Endothelial cell of umbilical vein (primary cell): ENCODE results near the gene ATP8A2. TPM values are rescaled to one million over a fixed set of nuclear protein-coding genes. Genes with fewer than 3 reads are reported as not detected.

Experiments used
- BruUV-seq: library from RNA; stranded (reverse); fragments of 400-500 nt; replicated peaks from 2 replicates; lab custom pipeline; 2021; lab: Mats Ljungman, UMichigan
- CTCF ChIA-PET: fragments of 300-600, 350-600 bp; sonication (Branson Sonifier 250); formaldehyde crosslinking; loops from one replicate; lab custom pipeline; 2021; ENCODE audit warnings: antibody characterized with exemption, inconsistent platforms; lab: Charles Lee
- POLR2A ChIA-PET: fragments of 300-600, 350-600 bp; sonication (Branson Sonifier 250); formaldehyde crosslinking; loops from one replicate; lab custom pipeline; 2021; ENCODE audit warnings: antibody characterized with exemption, inconsistent platforms; lab: Charles Lee
- DNase-seq: peaks from one replicate; pipeline ENCODE4 v3.0.0-alpha.2; 2011; ENCODE audit warnings: low read depth, low spot score
- FAIRE-seq: peaks from 2 replicates; lab custom pipeline; 2011; peaks lifted over from hg19 to GRCh38; lab: Jason Lieb, UNC
- H2AFZ ChIP-seq: 2 replicates; pipeline ENCODE4 v1.6.0; 2012; ENCODE audit warnings: low read depth, low read length, control low read depth, inconsistent platforms
- H3K27ac ChIP-seq: 2 replicates; pipeline ENCODE4 v1.5.1; 2011; ENCODE audit warnings: low read depth, mild to moderate bottlenecking, control low read depth, low read length, moderate library complexity; ENCODE audit not compliant: insufficient read depth
- H3K27me3 ChIP-seq, 2 experiments: 2 replicates each; pipeline versions ENCODE4 v1.6.0 to v1.6.1; 2011; ENCODE audit warnings: low read length in 2 of 2, mixed read lengths in 1 of 2; ENCODE audit not compliant: control insufficient read depth in 2 of 2, insufficient read depth in 2 of 2
- H3K36me3 ChIP-seq, 2 experiments: 2 replicates in 1 of 2; 3 replicates in 1 of 2; pipeline ENCODE4 v1.5.1; 2011; ENCODE audit warnings: low read length in 2 of 2, mild to moderate bottlenecking in 1 of 2, moderate library complexity in 1 of 2; ENCODE audit not compliant: control insufficient read depth in 2 of 2, insufficient read depth in 2 of 2; ENCODE audit errors: extremely low read depth in 1 of 2
- H3K4me1 ChIP-seq: 3 replicates; pipeline ENCODE4 v1.5.1; 2011; ENCODE audit warnings: mild to moderate bottlenecking, low read length; ENCODE audit not compliant: control insufficient read depth, insufficient read depth; ENCODE audit errors: extremely low read depth
- H3K4me2 ChIP-seq: 2 replicates; pipeline ENCODE4 v1.6.1; 2011; ENCODE audit warnings: low read length, control low read depth, mixed read lengths; ENCODE audit not compliant: insufficient read depth
- H3K4me3 ChIP-seq, 3 experiments: fragments of 200-600 bp in 1 of 3; sonication (generic), shearing (Covaris generic) in 1 of 3; replicated peaks in 1 of 3; 2 replicates each; pipeline ENCODE4 v1.5.1; 2011 to 2016; ENCODE audit warnings: control low read depth in 3 of 3, low read length in 3 of 3, mild to moderate bottlenecking in 2 of 3, inconsistent platforms in 1 of 3, low read depth in 1 of 3, moderate library complexity in 1 of 3; ENCODE audit not compliant: insufficient read depth in 1 of 3
- H3K79me2 ChIP-seq: 2 replicates; pipeline ENCODE4 v1.6.0; 2012; ENCODE audit warnings: low read length, inconsistent platforms; ENCODE audit not compliant: control insufficient read depth, insufficient read depth
- H3K9ac ChIP-seq: replicated peaks from 2 replicates; pipeline ENCODE3; 2011; ENCODE audit warnings: low read length, control low read depth; ENCODE audit not compliant: insufficient read depth; ENCODE audit errors: extremely low read depth
- H3K9me1 ChIP-seq: replicated peaks from 3 replicates; pipeline ENCODE4 v1.6.0; 2011; ENCODE audit warnings: mild to moderate bottlenecking, low read length; ENCODE audit not compliant: control insufficient read depth, insufficient read depth; ENCODE audit errors: extremely low read depth
- H3K9me3 ChIP-seq: replicated peaks from 2 replicates; pipeline ENCODE4 v1.5.1; 2012; ENCODE audit warnings: low read length, inconsistent platforms; ENCODE audit not compliant: control insufficient read depth, insufficient read depth
- H4K20me1 ChIP-seq: replicated peaks from 2 replicates; pipeline ENCODE3; 2011; ENCODE audit warnings: mild to moderate bottlenecking, low read length; ENCODE audit not compliant: control insufficient read depth, insufficient read depth; ENCODE audit errors: extremely low read depth
- EZH2 ChIP-seq: IDR thresholded peaks from 2 replicates; pipeline ENCODE4 v1.6.1; 2012; ENCODE audit warnings: borderline replicate concordance, low read depth, mild to moderate bottlenecking, moderate library complexity, low read length, inconsistent platforms; ENCODE audit not compliant: severe bottlenecking
- FOS ChIP-seq: IDR thresholded peaks from 2 replicates; pipeline ENCODE4 v1.6.1; 2011; ENCODE audit warnings: mild to moderate bottlenecking, low read length, moderate library complexity, borderline replicate concordance; ENCODE audit not compliant: insufficient read depth
- GATA2 ChIP-seq: IDR thresholded peaks from 2 replicates; pipeline ENCODE4 v1.7.0; 2011; ENCODE audit warnings: low read depth, mild to moderate bottlenecking, moderate library complexity, mixed read lengths, low read length; ENCODE audit not compliant: insufficient read length, insufficient read depth
- JUN ChIP-seq: IDR thresholded peaks from 2 replicates; pipeline ENCODE4 v1.6.1; 2011; ENCODE audit warnings: borderline replicate concordance, low read depth; ENCODE audit not compliant: insufficient read length, insufficient read depth
- POLR2AphosphoS5 ChIP-seq: IDR thresholded peaks from 2 replicates; pipeline ENCODE4 v1.6.1; 2012; ENCODE audit warnings: low read depth, mild to moderate bottlenecking, control low read depth, low read length, moderate library complexity; ENCODE audit not compliant: insufficient read depth
- dilution Hi-C: fragments of 300-500 bp; cut with MboI; formaldehyde crosslinking; loops from one replicate; pipeline ENCODE4 v1.15.0; 2019; ENCODE audit warnings: low sequenced_read_pairs; ENCODE audit not compliant: extremely low pct_ligation_motif_present
- intact Hi-C: fragments of 100-400 bp; cut with micrococcal nuclease; formaldehyde crosslinking; loops from one replicate; pipeline ENCODE4 v1.10.0; 2022
- polyA plus RNA-seq, 4 experiments: library from polyadenylated mRNA; depleted of rRNA in 3 of 4; stranded (reverse) in 3 of 4; unstranded in 1 of 4; fragments of >200 nt; gene quantifications; 2 replicates each; pipeline versions ENCODE4 v1.2.1 to v1.2.3, GENCODE V29; 2011 to 2012; ENCODE audit warnings: missing spikeins in 1 of 4
- total RNA-seq: library from RNA; stranded (reverse); gene quantifications from 2 replicates; pipeline ENCODE4 v1.2.3, GENCODE V29; 2021
- TF ChIP-seq, protein P1 (sequence below): IDR thresholded peaks from 2 replicates; pipeline ENCODE4 v1.6.1; 2011; ENCODE audit not compliant: insufficient read depth, insufficient read length

Gene ATP8A2
- total and polyA plus RNA-seq, 2 donors (not counting 3 experiments of a cell fraction or from before 2014, with no cell fraction given): 0.11 to 0.49 TPM

DNA sequence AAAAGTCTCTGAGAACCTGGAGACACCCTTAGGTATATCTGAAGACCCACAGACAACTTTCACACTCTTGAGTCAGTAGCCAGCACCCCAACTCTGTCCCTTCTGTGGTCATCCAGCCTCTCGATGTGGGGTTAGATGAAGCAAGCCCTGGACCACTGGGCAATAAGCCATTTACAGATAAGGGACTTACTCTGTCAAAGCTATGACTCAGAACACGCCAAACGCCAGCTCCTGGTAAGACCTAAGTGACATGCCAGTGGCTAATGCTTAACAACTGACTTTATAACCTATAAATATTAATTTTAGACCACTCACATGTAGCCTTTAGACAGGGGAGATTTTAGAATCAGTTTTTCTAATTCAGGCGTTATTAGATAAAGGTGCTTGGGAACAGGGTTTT is 594.3 kb downstream of the ATP8A2 start:
- Histone ChIP-seq H4K20me1 (no peaks in the 10 kb centered on the region), H2AFZ (no peak overlapping the region), H3K4me2 (peak overlapping the region; percentile 20), H3K9ac (no peak overlapping the region), H3K27ac (no peak overlapping the region), H3K4me1 (peaks cover 19% of the 10 kb centered on the region), H3K36me3 (no peaks in the 10 kb centered on the region), H3K4me3 (no peak overlapping the region), H3K27me3 (no peaks in the 10 kb centered on the region), H3K79me2 (no peaks in the 10 kb centered on the region), H3K9me3 (no peaks in the 10 kb centered on the region), H3K9me1 (no peaks in the 10 kb centered on the region)
- POLR2A ChIA-PET: no interaction called here
- peak; percentile 63 for DNase-seq
- TF ChIP-seq FOS (peak; percentile 15), GATA2 (no peak), EZH2 (no peak), POLR2AphosphoS5 (no peak), JUN (peak; percentile 8)
- BruUV-seq: no TSS peak
- FAIRE-seq: peak; percentile 62
- CTCF ChIA-PET: interaction anchor here (1.0 to 2.1 kb wide), 2 partner anchors 11 to 96 kb away, joined by 3 to 5 read pairs; no protein-coding TSS in a partner anchor
- dilution Hi-C loops (no loop called here), intact Hi-C loops (loop anchor here (10.0 kb wide), 1 partner anchor 131 kb away; no protein-coding TSS in a partner anchor)

DNA sequence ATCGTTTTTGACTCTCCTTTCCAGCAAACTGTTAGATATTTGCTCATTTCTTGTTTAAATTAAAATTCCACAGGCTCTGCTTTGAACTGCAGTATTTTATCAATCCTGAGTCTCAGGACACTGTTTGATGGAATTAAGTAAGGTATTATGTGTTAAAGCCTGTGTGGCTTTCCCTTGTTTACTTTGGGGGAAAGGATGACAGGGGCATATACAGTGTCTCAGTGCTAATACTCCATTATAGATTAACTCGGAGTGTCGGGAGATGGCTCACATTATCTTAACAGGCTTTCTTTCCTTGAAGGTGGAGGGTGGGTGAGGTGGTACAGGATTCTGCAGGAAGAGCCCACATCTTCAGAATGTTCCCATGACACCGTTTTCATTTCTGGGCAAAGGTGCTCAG is 595.4 kb downstream of the ATP8A2 start:
- Histone ChIP-seq H3K27me3 (no peaks in the 10 kb centered on the region), H3K9ac (no peak overlapping the region), H3K9me3 (no peaks in the 10 kb centered on the region), H3K79me2 (no peaks in the 10 kb centered on the region), H3K4me1 (peaks cover 19% of the 10 kb centered on the region), H3K27ac (no peak overlapping the region), H3K4me3 (no peak overlapping the region), H2AFZ (no peak overlapping the region), H3K36me3 (no peaks in the 10 kb centered on the region), H4K20me1 (no peaks in the 10 kb centered on the region), H3K4me2 (no peak overlapping the region), H3K9me1 (no peaks in the 10 kb centered on the region)
- TF ChIP-seq, protein P1, sequence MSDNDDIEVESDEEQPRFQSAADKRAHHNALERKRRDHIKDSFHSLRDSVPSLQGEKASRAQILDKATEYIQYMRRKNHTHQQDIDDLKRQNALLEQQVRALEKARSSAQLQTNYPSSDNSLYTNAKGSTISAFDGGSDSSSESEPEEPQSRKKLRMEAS: no peak
- no peak for TF ChIP-seq POLR2AphosphoS5
- ChIA-PET CTCF (interaction anchor here (1.0 to 2.1 kb wide), 2 partner anchors 10 to 41 kb away, joined by 3 to 5 read pairs; no protein-coding TSS in a partner anchor), POLR2A (no interaction called here)
- DNase-seq (no peak), FAIRE-seq (no peak)
- no TSS peak for BruUV-seq
- intact Hi-C loops: loop anchor here (10.0 kb wide), 1 partner anchor 132 kb away; no protein-coding TSS in a partner anchor
- dilution Hi-C loops: no loop called here
